ENCODE results near the gene LMAN1L.

DNA sequence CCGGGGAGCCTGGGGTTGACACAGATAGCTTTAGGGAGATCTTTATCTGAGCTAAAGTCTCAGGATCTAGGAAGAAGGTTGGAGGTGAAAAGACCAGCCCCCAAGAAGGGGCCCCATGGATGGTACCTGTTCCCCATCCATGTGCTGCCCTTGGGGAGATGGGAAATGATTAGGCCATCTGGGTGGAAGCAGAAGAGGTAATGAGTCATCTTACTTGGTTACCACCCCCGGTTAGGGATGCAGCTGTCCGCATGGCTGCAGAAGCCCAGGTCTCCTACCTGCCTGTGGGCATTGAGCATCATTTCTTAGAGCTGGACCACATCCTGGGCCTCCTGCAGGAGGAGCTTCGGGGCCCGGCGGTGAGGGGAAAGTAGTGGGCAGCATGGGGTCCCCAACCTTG, 10.7 kb downstream of the LMAN1L start:
- TF ChIP-seq, protein P1, sequence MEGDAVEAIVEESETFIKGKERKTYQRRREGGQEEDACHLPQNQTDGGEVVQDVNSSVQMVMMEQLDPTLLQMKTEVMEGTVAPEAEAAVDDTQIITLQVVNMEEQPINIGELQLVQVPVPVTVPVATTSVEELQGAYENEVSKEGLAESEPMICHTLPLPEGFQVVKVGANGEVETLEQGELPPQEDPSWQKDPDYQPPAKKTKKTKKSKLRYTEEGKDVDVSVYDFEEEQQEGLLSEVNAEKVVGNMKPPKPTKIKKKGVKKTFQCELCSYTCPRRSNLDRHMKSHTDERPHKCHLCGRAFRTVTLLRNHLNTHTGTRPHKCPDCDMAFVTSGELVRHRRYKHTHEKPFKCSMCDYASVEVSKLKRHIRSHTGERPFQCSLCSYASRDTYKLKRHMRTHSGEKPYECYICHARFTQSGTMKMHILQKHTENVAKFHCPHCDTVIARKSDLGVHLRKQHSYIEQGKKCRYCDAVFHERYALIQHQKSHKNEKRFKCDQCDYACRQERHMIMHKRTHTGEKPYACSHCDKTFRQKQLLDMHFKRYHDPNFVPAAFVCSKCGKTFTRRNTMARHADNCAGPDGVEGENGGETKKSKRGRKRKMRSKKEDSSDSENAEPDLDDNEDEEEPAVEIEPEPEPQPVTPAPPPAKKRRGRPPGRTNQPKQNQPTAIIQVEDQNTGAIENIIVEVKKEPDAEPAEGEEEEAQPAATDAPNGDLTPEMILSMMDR (conservative IDR thresholded peaks at IDR 0.05; ENCODE audit: low read depth, low read length), result no peak
- TF ChIP-seq MAZ (IDR thresholded peaks at IDR 0.05; ENCODE audit: borderline replicate concordance, low read depth, low read length) (no peak), RAD21 (IDR thresholded peaks at IDR 0.05; ENCODE audit: low read length) (no peak), RCOR1 (IDR thresholded peaks at IDR 0.05; ENCODE audit: insufficient replicate concordance, low read length) (no peak)

Data from IMR-90 (cell line).